GM19324 (cell line): ENCODE measurements around the gene MLYCD.

Experiments
- ATAC-seq: cut with Tn5 transposase; IDR thresholded peaks from one replicate; pipeline ENCODE4 v1.9.1; 2021; ENCODE audit warnings: mild to moderate bottlenecking, moderate library complexity; ENCODE audit not compliant: unreplicated experiment, low FRiP score

Gene MLYCD

GRCh38 chr16:83898463-83899271 lies at the start of gene MLYCD:
TSS of gene MLYCD (plus strand) at chr16:83899115. CDS start at chr16:83899145, 30 bp downstream.
- ATAC-seq: peak; percentile 91

- ATAC-seq: no peak
Observed at GRCh38 chr16:83849421-83849820, 49.5 kb upstream of the MLYCD start.

GRCh38 chr16:83850947-83851346 lies 48.0 kb upstream of the MLYCD start:
- ATAC-seq: no peak

GRCh38 chr16:83851473-83851872 lies 47.4 kb upstream of the MLYCD start:
- no peak for ATAC-seq

GRCh38 chr16:83852774-83853173 lies 46.1 kb upstream of the MLYCD start:
- no peak for ATAC-seq

DNA sequence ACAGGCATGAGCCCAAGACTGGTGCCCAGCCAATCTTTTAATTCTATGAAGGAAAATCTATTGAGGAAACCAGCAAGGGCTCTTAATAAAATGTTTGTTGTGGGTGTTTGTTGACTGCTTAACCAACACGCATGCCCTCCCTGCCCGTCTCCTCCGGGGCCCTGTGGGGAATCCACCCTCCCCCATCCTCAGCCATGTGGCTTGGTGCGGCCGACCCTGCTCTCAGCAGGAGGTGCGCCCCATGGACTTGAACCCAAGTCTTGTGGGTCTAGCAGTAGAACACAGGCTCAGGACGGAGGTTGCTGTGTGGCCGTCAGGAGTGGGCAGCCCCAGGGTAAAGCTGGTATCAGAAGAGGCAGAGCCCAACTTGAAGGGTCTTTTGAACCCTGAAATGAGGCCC lies 45.1 kb upstream of the MLYCD start:
- no peak for ATAC-seq

DNA sequence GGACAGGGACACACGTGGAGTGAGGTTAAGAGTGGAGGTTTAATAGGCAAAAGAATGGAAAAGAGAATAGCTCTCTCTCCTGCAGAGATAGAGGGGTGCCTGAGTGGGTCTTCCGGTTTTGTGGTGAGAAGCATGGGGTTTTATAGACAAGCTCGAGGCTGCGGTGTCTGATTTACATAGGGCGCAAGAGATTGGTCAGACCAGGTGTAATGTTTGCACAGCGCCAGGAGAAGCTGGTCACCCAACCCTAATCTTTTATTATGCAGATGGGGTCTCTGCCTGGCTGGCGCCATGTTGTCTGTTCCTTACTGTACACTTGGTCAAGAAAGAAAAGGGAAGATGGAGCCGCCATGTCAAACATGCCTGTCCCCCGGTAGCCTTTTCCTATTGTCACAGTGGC lies 44.5 kb upstream of the MLYCD start:
- no peak for ATAC-seq

- ATAC-seq: no peak
Observed at GRCh38 chr16:83856792-83857191, 42.1 kb upstream of the MLYCD start.

GRCh38 chr16:83859265-83859664 lies 39.6 kb upstream of the MLYCD start:
- ATAC-seq: no peak

- ATAC-seq: no peak
Observed at GRCh38 chr16:83862661-83863060, 36.3 kb upstream of the MLYCD start.

GRCh38 chr16:83863682-83864081 lies 35.2 kb upstream of the MLYCD start:
- no peak for ATAC-seq

DNA sequence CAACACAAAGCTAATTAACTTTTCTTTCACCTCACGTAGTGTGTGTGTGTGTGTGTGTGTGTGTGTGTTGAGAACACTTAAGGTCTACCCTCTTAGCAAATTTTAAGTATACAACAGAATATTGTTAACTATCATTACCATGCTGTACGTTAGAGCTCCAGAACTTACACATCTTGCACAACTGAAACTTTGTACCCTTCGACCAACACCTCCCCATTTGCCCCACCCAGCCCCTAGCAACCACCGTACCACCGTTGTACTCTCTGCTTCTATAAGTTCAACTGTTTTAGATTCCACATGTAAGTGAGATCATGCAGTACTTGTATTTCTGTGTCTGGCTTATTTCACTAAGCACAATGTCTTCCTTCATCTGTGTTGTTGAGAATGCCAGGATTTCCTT lies 28.1 kb upstream of the MLYCD start:
- no peak for ATAC-seq

- no peak for ATAC-seq
Observed at GRCh38 chr16:83878838-83879237, 20.1 kb upstream of the MLYCD start.

DNA sequence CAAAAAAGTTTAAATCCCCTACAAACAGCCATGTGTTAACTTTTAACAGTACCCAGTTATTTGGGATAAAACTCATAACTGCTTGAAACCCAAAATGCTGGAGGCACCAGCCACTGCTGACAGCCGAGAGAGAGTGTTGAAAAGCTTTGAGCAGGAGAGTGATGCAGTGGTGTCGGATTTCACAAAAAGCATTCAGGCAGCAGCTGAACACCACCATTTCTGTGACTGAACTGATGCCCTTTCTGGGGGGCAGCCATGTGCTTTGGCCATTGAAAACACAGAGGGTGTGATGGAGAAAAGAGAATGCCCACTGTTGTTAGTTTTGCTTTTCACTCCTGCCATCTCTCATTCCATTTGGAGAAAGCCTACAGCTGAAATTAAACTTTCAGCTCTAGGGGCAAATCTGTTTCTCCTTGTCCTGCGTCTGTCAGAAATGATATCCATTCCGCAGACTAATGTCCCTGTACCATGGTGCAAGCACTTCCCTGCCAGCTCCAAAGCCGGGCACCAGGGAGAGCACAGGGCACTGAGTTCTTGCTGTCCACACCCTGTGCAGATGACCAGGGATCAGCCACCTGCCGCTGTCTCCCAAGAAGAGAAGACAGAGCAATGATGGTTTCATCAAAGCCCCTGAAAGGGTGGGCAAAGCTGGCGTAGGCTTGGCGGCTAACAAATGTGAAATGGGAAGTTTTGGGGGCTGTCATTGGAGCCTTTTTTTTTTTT lies 16.6 kb upstream of the MLYCD start:
- no peak for ATAC-seq

GRCh38 chr16:83886199-83886971 lies 12.5 kb upstream of the MLYCD start:
- no peak for ATAC-seq

DNA sequence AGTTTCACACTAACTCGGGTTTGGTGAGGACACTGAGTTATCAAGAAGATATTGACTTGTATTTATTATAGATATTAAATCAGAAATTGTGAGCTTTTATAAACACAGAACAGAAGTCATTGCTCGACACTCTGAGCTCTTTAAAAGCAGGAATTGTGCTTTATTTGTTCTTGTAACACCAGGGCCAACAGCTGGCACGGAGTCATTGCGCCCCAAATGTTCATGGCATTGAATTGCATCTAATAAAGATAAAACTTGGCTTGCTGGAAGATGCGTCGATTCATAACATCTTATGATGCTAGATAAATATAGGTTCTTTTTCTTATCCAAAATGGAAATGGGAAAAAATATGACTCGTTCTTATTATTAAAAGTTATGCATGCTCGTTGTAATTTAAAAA lies 11.8 kb upstream of the MLYCD start:
- ATAC-seq: no peak

- no peak for ATAC-seq
Observed at GRCh38 chr16:83887564-83887963, 11.4 kb upstream of the MLYCD start.

DNA sequence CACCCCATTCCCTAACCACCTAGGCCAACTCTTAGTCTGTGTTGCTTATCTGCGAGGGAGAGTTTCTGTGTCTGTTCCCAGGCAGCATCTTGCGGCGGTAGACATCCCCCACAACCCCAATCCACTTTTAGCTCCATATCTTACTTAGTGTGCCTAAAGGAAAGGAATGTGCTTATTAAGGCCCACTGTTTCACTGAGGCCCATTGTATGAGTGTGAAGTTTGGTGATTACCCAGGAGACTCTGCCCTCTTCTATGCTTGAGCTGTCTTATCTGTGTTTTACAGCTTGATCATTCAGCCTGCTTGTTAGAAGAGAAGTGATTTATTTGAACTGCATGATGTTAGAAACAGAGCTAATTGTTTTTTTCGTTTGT lies 10.3 kb upstream of the MLYCD start:
- ATAC-seq: no peak

DNA sequence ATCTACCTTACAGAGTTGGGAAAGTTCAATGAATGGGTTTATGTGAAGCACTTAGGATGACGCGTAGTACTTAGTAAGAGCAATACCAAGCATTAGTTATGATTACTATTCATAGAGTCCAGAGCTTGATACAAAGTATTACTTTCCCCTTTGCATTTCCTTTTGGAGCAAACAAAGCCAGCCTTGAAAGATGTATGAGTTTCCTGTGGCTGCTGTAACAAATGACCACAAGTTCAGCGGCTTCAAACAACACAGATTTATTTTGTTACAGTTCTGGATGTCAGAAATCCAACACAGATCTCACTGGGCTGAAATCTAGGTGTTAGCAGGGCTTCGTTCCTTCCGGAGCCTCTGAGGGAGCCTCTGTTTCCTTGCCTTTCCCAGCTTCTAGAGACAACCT lies 8.6 kb upstream of the MLYCD start:
- ATAC-seq: no peak

GRCh38 chr16:83891742-83892141 lies 7.2 kb upstream of the MLYCD start:
- ATAC-seq: no peak

GRCh38 chr16:83895243-83895642 lies 3.7 kb upstream of the MLYCD start:
- ATAC-seq: no peak
